Activated CD4-positive, alpha-beta T cell treated with anti-CD3 and anti-CD28 coated beads for 36 hours (primary cell): ENCODE measurements around the gene SYPL1. TPM values are rescaled to one million over a fixed set of nuclear protein-coding genes. Genes with fewer than 3 reads are reported as not detected.

ENCODE experiments used
- total RNA-seq, 2 experiments: library from RNA; stranded (reverse); gene quantifications; one replicate each; pipeline ENCODE4 v1.2.3, GENCODE V29; 2021

The SYPL1 gene
- total RNA-seq, 2 experiments from 2014 or later: 23.7 to 28.8 TPM

Other genes starting within 250 kb of the SYPL1 start
- gene ATXN7L1, start 235.7 kb downstream of the SYPL1 start, total RNA-seq: 10 to 100 TPM; 11.2 to 16.9 TPM
- under 1 TPM; 0.55 to 0.93 TPM for gene CDHR3, start 149.0 kb downstream of the SYPL1 start, total RNA-seq
- gene NAMPT, start 172.7 kb upstream of the SYPL1 start, total RNA-seq: 1,000 to 10,000 TPM in 1 of 2 experiments, 100 to 1,000 TPM in 1; 825 to 1,205 TPM